HG03432 (cell line): Measurements from ENCODE around the gene GALR3.

ENCODE experiments used
- ATAC-seq: cut with Tn5 transposase; IDR thresholded peaks from one replicate; pipeline ENCODE4 v1.9.1; 2021; ENCODE audit warnings: mild to moderate bottlenecking, moderate library complexity; ENCODE audit not compliant: unreplicated experiment

GALR3 gene

DNA sequence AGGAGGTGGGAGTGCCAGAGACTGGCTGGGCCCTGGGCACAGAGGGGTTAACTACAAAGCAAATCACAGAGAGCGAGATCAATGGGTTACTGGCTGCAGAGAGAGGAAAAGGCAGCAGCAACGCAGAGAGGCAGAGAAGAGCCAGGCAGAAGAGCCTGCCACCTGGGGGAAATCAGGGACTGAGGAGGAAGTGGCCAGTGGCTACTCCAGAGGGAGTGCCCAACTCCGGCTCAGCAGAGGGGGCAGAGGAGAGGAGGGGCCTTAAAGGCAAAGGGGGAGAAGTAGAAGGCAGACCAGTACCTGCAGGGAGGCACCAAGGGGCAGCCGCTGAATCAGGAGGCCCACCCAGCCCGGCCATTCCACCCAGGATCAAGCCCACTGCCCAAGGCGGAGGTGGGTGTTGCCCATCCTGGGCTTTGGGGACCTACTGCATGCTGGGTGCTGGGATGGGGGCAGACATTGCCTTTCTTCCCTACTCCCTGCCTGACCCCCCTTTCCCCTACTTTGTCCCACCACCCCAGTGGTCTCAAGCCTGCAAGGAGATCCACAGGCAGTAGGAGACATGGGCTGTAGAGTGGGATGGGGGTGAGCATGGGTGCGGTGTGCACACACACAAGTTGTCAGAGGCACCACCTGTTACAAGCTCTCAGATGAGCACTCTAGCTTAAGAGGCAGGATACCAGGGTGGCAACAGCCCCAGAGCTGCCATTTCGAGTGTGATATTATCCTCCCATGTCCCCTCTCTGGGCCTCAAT, 926 bp upstream of the GALR3 start:
- ATAC-seq: no peak

DNA sequence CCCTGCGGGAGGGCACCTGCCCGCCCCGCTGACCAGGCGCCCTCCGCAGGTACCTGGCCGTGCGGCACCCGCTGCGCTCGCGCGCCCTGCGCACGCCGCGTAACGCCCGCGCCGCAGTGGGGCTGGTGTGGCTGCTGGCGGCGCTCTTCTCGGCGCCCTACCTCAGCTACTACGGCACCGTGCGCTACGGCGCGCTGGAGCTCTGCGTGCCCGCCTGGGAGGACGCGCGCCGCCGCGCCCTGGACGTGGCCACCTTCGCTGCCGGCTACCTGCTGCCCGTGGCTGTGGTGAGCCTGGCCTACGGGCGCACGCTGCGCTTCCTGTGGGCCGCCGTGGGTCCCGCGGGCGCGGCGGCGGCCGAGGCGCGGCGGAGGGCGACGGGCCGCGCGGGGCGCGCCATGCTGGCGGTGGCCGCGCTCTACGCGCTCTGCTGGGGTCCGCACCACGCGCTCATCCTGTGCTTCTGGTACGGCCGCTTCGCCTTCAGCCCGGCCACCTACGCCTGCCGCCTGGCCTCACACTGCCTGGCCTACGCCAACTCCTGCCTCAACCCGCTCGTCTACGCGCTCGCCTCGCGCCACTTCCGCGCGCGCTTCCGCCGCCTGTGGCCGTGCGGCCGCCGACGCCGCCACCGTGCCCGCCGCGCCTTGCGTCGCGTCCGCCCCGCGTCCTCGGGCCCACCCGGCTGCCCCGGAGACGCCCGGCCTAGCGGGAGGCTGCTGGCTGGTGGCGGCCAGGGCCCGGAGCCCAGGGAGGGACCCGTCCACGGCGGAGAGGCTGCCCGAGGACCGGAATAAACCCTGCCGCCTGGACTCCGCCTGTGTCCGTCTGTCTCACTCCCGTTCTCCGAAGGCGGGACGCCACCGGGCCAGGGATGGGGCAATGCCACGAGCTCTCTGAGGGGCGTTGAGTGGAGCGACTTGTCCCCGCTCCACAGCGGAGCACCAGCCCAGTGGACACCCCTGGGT, 1.8 kb downstream of the GALR3 start:
- no peak for ATAC-seq

- ATAC-seq: no peak
Measured at GRCh38 chr22:37827056-37827455, 3.9 kb downstream of the GALR3 start.

- no peak for ATAC-seq
Measured at GRCh38 chr22:37830093-37830842, 7.1 kb downstream of the GALR3 start.

DNA sequence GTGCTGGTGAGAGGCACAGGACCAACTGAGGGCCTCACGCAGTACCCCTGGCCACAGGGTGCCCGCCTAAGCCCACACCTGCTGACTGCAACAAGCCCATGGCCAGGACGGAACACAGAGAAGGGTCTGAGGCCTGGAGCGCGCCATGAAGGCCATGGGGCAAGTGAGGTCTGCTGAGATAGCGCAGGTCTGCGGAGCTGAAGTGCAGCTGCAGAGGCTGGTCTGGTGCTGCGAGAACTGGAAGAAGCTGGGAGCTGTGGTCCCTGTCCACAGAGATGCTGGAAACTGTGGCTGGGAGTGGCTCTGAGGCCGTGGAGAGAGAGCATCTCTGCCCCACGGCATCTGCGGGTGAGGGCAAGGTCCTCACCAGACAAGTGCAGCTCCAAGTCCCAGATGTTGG, 8.3 kb downstream of the GALR3 start:
- no peak for ATAC-seq

DNA sequence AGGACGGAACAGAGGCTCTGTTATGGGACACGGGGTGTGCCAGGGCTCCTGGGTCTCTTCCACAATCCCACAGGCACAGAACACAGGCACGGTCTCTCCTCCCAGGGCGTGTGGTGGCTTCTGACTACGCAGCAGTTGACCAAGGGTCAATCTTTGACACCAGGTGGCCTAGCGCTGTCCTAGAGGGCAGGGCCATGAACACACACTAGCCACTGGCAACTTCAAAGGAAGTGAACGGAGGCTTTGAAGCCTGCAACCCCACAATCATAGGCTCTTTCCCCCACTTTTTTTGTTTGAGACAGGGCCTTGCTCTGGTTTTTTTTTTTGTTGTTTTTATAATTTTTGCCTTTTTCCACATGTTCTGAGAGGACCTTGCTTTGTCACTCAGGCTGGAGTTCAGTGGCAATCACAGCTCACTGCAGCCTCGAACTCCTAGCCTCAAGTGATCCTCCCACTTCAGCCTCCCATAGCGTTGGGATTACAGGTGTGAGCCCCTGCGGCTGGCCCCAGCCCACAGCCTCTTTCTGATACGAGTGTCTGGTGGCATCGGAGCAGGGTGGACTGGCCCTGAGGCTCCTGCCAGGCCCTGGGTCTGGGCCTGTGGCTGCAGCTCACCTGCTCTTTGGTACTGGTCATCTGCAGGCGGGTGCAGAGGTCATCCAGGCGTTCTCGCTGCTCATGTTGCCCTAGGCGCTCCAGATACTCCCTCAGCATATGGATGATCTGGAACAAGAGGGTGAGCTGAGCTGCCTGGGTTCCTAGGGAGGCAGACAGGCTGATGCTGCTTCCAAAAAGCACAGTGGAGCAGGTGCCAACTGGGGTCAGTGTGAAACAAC, 9.1 kb downstream of the GALR3 start:
- no peak for ATAC-seq

DNA sequence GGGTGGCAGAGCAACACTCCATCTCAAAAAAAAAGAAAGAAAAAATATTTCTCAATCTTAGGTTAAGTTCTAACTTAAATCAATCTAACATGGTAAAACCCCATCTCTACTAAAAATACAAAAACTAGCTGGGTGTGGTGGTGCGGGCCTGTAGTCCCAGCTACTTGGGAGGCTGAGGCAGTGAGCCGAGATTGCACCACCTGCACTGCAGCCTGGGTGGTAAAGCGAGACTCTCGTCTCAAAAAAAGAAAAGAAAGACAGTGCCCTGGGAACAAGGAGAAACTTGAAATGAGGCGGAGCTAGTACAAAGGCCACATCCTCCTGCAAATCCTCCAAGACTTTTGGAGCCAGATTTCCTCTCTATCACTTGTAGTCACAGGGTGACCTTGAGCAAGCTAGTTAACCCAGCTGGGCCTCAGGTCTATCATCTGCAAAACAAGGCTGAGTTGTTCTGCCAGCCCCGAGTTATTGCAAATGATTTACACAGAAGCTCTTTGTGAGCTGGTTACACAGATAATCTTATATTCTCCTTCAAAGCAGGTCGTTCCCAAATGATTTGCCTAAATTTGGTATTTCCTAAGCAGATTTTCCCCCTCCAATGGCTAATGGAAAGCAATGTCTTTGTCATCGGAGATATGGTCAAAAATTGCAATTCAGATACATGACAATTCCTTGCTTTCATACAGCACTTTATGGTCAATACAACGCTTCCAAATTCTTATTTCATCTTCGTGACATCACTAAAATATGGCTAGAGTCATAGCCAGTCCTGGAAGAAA, 19.0 kb downstream of the GALR3 start:
- ATAC-seq: no peak

GRCh38 chr22:37843741-37844089, 20.5 kb downstream of the GALR3 start:
- peak; percentile 50 for ATAC-seq

DNA sequence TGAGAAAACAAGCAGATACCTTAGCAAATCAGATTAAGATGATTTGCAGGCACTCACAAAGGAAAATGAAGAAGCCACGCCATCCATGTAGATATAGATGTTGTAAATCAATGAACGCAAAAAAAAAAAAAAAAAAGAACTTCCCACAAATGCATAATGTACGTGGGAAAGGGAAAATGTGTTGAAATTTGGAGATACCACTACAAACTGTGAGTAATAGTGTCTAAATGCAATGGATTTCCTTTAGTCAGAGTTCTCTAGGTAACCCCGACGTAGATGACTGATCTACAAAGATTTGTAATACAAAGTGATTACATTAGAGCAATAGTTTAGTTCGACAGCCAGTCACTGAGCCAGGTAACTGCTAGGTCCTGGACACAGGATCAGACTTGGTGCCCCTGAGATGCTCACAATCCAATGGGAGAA, 21.7 kb downstream of the GALR3 start:
- ATAC-seq: no peak

- no peak for ATAC-seq
Measured at GRCh38 chr22:37846433-37846832, 23.3 kb downstream of the GALR3 start.

DNA sequence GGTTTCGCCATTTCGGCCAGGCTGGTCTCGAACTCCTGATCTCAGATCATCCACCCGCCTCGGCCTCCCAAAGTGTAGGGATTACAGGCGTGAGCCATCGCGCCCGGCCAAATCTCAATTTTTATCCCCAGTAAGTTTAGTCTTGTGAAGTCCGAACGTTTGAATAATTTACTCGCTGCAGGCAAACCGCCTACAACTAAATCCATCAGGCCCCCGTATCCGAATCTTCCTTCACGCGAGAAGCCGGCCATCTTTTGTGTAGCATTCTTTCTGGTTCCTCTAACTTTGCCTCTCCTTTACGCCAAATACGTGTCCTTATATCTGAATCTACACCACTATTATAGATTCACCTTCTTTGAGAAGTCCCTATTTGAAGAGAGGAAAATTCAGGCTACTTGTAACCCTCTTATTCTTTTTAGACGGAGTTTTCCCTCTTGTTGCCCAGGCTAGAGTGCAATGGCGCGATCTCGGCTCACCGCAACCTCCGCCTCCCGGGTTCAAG, 25.5 kb downstream of the GALR3 start:
- ATAC-seq: no peak

GRCh38 chr22:37849089-37849751, 26.0 kb downstream of the GALR3 start, which contains the start of gene EIF3L:
Gene EIF3L, plus strand, starts transcription at chr22:37849419. Its CDS starts 31 bp downstream, at chr22:37849450.
- ATAC-seq: peak; percentile 70

GRCh38 chr22:37850801-37851200, 27.6 kb downstream of the GALR3 start:
- ATAC-seq: no peak

DNA sequence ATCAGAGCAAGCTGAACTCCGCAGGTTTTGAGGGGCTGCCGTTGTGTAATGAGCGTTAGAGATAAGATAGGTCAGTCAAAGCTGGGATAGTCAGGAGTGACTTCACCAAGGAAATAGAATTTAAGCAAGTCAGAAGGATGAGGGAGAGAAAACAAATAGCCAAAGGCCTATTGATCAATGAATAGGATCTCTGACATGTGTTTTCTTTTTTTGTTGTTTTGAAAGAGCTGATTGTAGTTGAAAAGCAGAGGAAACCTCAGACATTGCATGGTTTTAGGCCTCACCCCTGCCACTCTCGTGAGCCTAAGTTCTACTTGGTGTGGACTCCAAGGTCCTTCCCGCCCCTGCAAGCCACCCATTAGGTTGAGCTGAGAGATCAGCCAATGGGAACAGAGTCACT, 29.2 kb downstream of the GALR3 start:
- ATAC-seq: no peak

DNA sequence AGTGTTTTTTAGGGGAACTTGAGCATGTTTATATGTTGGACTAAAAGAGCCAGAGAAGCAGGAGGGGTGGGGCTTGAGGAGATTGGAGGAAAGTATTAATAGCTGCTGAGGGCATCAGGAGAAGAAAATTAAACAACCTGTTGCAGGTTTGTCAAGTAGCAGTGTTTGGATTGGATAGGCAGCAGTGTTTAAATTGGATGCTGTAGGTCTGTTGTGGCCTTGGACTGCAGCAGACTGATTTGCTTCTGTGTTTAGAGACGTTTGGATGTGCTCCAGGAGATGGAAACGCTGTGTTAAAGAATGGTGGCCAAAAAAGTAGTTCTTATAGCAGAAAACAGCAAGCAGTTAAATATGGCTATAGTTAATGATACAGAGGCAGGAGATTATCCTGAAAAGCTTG, 31.8 kb downstream of the GALR3 start:
- ATAC-seq: no peak

DNA sequence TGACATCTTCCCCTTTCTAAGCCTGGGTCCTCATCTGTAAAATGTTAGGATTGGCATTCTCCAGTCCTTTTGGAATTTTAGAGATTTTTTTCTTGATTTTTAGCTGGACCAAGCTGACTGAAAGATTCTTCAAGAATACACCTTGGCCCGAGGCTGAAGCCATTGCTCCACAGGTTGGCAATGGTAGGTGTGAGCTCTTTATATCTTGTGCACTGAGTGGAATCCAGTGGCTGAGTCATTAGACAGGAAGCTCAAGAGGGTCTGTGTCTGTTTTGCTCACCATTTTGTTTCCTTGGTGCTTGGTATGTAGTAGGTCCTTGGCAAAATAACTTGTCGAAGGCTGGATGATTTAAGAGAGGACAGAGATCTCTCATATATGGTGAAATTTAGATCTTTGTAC, 32.3 kb downstream of the GALR3 start:
- ATAC-seq: no peak

DNA sequence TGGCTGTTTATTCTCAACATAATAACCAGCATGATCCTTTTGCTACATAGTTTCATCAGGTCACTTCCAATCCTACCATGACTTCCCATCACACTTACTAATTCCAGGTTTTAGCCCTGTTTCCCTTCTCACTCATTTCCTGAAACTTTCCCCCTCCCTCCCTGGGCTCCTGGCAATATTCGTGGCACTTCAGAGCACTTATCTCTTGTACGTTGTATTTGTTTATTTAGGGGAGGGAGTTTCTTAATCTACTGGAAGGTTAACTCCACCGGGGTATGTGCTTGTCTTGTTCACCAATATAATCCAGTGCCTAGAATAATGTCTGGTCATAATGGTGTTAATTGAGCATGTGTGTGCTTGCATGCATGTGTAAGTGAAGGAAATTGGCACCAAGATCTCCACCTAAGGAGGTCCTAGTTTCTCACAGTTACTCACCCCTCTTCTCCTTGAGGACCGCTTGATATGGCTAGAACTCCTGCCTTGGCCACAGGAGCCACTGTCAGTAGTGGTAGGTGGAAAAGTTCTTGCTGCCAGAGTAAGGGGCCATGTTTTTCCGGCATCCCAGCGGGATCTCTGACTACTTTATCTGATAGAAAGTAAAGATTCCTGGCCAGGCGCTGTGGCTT, 37.7 kb downstream of the GALR3 start:
- ATAC-seq: no peak

- ATAC-seq: no peak
Measured at GRCh38 chr22:37862570-37863325, 39.6 kb downstream of the GALR3 start.
